B cell (primary cell): ENCODE measurements around the gene LIG3.

Experiments
- CTCF ChIP-seq: fragments of 200-600 bp; IDR thresholded peaks from one replicate; pipeline ENCODE4 v1.8.0; 2022; ENCODE audit warnings: antibody characterized with exemption, mild to moderate bottlenecking
- EZH2 ChIP-seq: IDR thresholded peaks from 2 replicates; pipeline ENCODE4 v1.6.1; 2012; ENCODE audit warnings: borderline replicate concordance, low read depth, mild to moderate bottlenecking, moderate library complexity, low read length; ENCODE audit not compliant: insufficient read depth, poor library complexity, severe bottlenecking

- TF ChIP-seq CTCF (no peak), EZH2 (no peak)
Observed at GRCh38 chr17:34981538-34982241, 1.4 kb downstream of the LIG3 start.
